Fibroblast of lung (primary cell): ENCODE measurements around the gene PDE11A.

Experiments used
- EZH2 ChIP-seq: IDR thresholded peaks from 2 replicates; pipeline ENCODE4 v1.5.1; 2012; ENCODE audit warnings: low read length, control low read depth, mild to moderate bottlenecking; ENCODE audit errors: missing control alignments
- TF ChIP-seq, protein P1 (sequence below), 2 donors: IDR thresholded peaks in 1 of 2; conservative IDR thresholded peaks in 1 of 2; 1 replicate in 1 of 2; 2 replicates in 1 of 2; pipeline ENCODE4 v1.5.1; 2011 to 2012; ENCODE audit warnings: low read length in 2 of 2, control low read depth in 1 of 2, inconsistent platforms in 1 of 2, low read depth in 1 of 2, mild to moderate bottlenecking in 1 of 2

DNA sequence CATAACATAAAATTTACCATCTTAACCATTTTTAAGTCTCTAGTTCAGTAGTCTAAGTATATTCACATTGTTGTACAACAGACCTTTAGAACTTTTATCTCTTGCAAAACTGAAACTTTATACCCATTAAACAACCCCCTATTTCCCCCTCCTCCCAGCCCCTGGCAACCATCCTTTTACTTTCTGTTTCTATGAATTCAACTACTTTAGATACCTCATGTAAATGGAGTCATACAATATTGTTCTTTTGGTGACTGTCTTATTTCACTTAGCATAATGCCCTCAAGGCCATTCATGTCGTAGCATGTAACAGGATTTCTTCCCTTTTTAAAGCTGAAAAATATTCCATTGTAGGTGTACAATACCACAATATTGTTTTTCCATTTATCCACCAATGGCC lies 129.8 kb downstream of the PDE11A start:
- TF ChIP-seq EZH2 = no peak
- TF ChIP-seq, protein P1, sequence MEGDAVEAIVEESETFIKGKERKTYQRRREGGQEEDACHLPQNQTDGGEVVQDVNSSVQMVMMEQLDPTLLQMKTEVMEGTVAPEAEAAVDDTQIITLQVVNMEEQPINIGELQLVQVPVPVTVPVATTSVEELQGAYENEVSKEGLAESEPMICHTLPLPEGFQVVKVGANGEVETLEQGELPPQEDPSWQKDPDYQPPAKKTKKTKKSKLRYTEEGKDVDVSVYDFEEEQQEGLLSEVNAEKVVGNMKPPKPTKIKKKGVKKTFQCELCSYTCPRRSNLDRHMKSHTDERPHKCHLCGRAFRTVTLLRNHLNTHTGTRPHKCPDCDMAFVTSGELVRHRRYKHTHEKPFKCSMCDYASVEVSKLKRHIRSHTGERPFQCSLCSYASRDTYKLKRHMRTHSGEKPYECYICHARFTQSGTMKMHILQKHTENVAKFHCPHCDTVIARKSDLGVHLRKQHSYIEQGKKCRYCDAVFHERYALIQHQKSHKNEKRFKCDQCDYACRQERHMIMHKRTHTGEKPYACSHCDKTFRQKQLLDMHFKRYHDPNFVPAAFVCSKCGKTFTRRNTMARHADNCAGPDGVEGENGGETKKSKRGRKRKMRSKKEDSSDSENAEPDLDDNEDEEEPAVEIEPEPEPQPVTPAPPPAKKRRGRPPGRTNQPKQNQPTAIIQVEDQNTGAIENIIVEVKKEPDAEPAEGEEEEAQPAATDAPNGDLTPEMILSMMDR (conservative IDR thresholded peaks at IDR 0.05 in 1 of 2, IDR thresholded peaks at IDR 0.05 in 1 of 2; ENCODE audit: low read depth in 1 of 2, low read length in 2 of 2) = no peak
